ENCODE results near the gene CCDC12. TPM values are rescaled to one million over a fixed set of nuclear protein-coding genes. Genes with fewer than 3 reads are reported as not detected.

The CCDC12 gene
- total RNA-seq, 4 donors from 2014 or later: 56.1 to 86.8 (median 81.6) TPM

- no peak for TF ChIP-seq POLR2A (IDR thresholded peaks at IDR 0.05)
- TF ChIP-seq POLR2AphosphoS5 (IDR thresholded peaks at IDR 0.05): no peak
- TF ChIP-seq EP300 (IDR thresholded peaks at IDR 0.05): no peak
- TF ChIP-seq CTCF (IDR thresholded peaks at IDR 0.05): no peak
- Histone ChIP-seq H3K9me3 (no peaks in the 10 kb centered on the region), H3K27me3 (no peaks in the 10 kb centered on the region), H3K4me1 (peaks cover 73% of the 10 kb centered on the region), H3K4me3 (no peak overlapping the region), H3K36me3 (peaks cover 27% of the 10 kb centered on the region), H3K27ac (peak overlapping the region; percentile 64)
- DNase-seq (ENCODE audit: low spot score in 2 of 2): no peak
- WGBS: 84% methylated on average over 4 of the region's 4 CpGs
These were observed 9.6 kb upstream of the CCDC12 start for GRCh38 chr3:46986055-46986730.

GRCh38 chr3:46985588-46985987, 9.0 kb upstream of the CCDC12 start:
- 90% methylated on average over 2 of the region's 5 CpGs for WGBS
- Histone ChIP-seq H3K9me3 (no peaks in the 10 kb centered on the region), H3K27me3 (no peaks in the 10 kb centered on the region), H3K27ac (peak overlapping the region; percentile 64), H3K4me1 (peaks cover 79% of the 10 kb centered on the region), H3K4me3 (no peak overlapping the region), H3K36me3 (peaks cover 21% of the 10 kb centered on the region)
- DNase-seq (ENCODE audit: low spot score in 2 of 2): no peak
- TF ChIP-seq CTCF (IDR thresholded peaks at IDR 0.05) (no peak), POLR2A (IDR thresholded peaks at IDR 0.05) (no peak), EP300 (IDR thresholded peaks at IDR 0.05) (no peak), POLR2AphosphoS5 (IDR thresholded peaks at IDR 0.05) (no peak)

GRCh38 chr3:46984591-46985459, 8.3 kb upstream of the CCDC12 start:
- no peaks in the 10 kb centered on the region for H3K27me3 ChIP-seq
- TF ChIP-seq POLR2A (IDR thresholded peaks at IDR 0.05): no peak
- no peak for TF ChIP-seq EP300 (IDR thresholded peaks at IDR 0.05)
- no peak for TF ChIP-seq CTCF (IDR thresholded peaks at IDR 0.05)
- no peak for TF ChIP-seq POLR2AphosphoS5 (IDR thresholded peaks at IDR 0.05)
- no peak for DNase-seq (ENCODE audit: low spot score in 2 of 2)
- H3K36me3 ChIP-seq: peaks cover 13% of the 10 kb centered on the region
- H3K4me3 ChIP-seq: no peak overlapping the region
- H3K9me3 ChIP-seq: no peaks in the 10 kb centered on the region
- peaks cover 86% of the 10 kb centered on the region for H3K4me1 ChIP-seq
- 78% methylated on average over 9 of the region's 11 CpGs for WGBS
- H3K27ac ChIP-seq: peak overlapping the region; percentile 64

GRCh38 chr3:46982546-46982945, 6.0 kb upstream of the CCDC12 start:
- TF ChIP-seq POLR2A (IDR thresholded peaks at IDR 0.05) (no peak), EP300 (IDR thresholded peaks at IDR 0.05) (no peak), CTCF (IDR thresholded peaks at IDR 0.05) (no peak), POLR2AphosphoS5 (IDR thresholded peaks at IDR 0.05) (no peak)
- 53% methylated on average over 2 of the region's 2 CpGs for WGBS
- Histone ChIP-seq H3K36me3 (no peaks in the 10 kb centered on the region), H3K27me3 (no peaks in the 10 kb centered on the region), H3K4me3 (peak overlapping the region; percentile 57), H3K4me1 (peaks cover 85% of the 10 kb centered on the region), H3K27ac (peak overlapping the region; percentile 93), H3K9me3 (no peaks in the 10 kb centered on the region)
- no peak for DNase-seq (ENCODE audit: low spot score in 2 of 2)

- H3K36me3 ChIP-seq: no peaks in the 10 kb centered on the region
- peak overlapping the region; percentile 93 for H3K27ac ChIP-seq
- peaks cover 85% of the 10 kb centered on the region for H3K4me1 ChIP-seq
- TF ChIP-seq POLR2A (IDR thresholded peaks at IDR 0.05) (no peak), EP300 (IDR thresholded peaks at IDR 0.05) (no peak), POLR2AphosphoS5 (IDR thresholded peaks at IDR 0.05) (no peak), CTCF (IDR thresholded peaks at IDR 0.05) (no peak)
- 23% methylated on average over 5 of the region's 5 CpGs for WGBS
- no peak for DNase-seq (ENCODE audit: low spot score in 2 of 2)
- peak overlapping the region; percentile 57 for H3K4me3 ChIP-seq
- no peaks in the 10 kb centered on the region for H3K27me3 ChIP-seq
- no peaks in the 10 kb centered on the region for H3K9me3 ChIP-seq
These were observed 5.5 kb upstream of the CCDC12 start for GRCh38 chr3:46981932-46982471.

All from suprapubic skin (tissue), 4 donors.